CD14-positive monocyte (primary cell): Measurements from ENCODE around the gene LRCH1. TPM values are rescaled to one million over a fixed set of nuclear protein-coding genes. Genes with fewer than 3 reads are reported as not detected.

Experiments
- DNase-seq, 3 donors: peaks; one replicate each; pipeline ENCODE4 v3.0.0-alpha.2; 2011 to 2022
- H2AFZ ChIP-seq: 2 replicates; pipeline ENCODE4 v1.6.0; 2012; ENCODE audit warnings: mild to moderate bottlenecking, low read depth, low read length, inconsistent platforms; ENCODE audit not compliant: insufficient read depth, poor library complexity, severe bottlenecking
- H3K27ac ChIP-seq, 2 donors: 1 replicate in 1 of 2; 2 replicates in 1 of 2; pipeline ENCODE4 v1.5.1; 2012 to 2013; ENCODE audit warnings: low read length in 2 of 2, control low read depth in 1 of 2, inconsistent platforms in 1 of 2, low read depth in 1 of 2, mild to moderate bottlenecking in 1 of 2
- H3K27me3 ChIP-seq, 2 donors: one replicate each; pipeline versions ENCODE4 v1.6.0 to v1.6.1; 2011 to 2013; ENCODE audit warnings: low read length in 2 of 2; ENCODE audit not compliant: control insufficient read depth in 2 of 2, insufficient read depth in 2 of 2
- H3K36me3 ChIP-seq, 2 donors: replicated peaks in 1 of 2; 1 replicate in 1 of 2; 2 replicates in 1 of 2; pipeline versions ENCODE4 v1.5.1 to v1.6.1; 2012 to 2013; ENCODE audit warnings: low read length in 2 of 2, control low read depth in 1 of 2, inconsistent platforms in 1 of 2, mild to moderate bottlenecking in 1 of 2; ENCODE audit not compliant: insufficient read depth in 2 of 2, control insufficient read depth in 1 of 2
- H3K4me1 ChIP-seq, 2 donors: 1 replicate in 1 of 2; 2 replicates in 1 of 2; pipeline versions ENCODE4 v1.5.1 to v1.6.1; 2012 to 2013; ENCODE audit warnings: low read length in 2 of 2, control low read depth in 1 of 2, inconsistent platforms in 1 of 2, mild to moderate bottlenecking in 1 of 2, moderate library complexity in 1 of 2; ENCODE audit not compliant: insufficient read depth in 2 of 2, control insufficient read depth in 1 of 2
- H3K4me2 ChIP-seq: replicated peaks from 2 replicates; pipeline ENCODE3; 2012; ENCODE audit warnings: low read length, moderate library complexity, mild to moderate bottlenecking; ENCODE audit not compliant: poor library complexity, severe bottlenecking; ENCODE audit errors: extremely low read depth
- H3K4me3 ChIP-seq, 3 experiments: fragments of 200-600 bp in 1 of 3; sonication (generic) in 1 of 3; replicated peaks in 1 of 3; 1 replicate in 2 of 3; 2 replicates in 1 of 3; pipeline ENCODE4 v1.5.1; 2011 to 2013; ENCODE audit warnings: low read length in 3 of 3, mild to moderate bottlenecking in 3 of 3, control low read depth in 2 of 3, low read depth in 2 of 3, inconsistent platforms in 1 of 3, moderate library complexity in 1 of 3
- H3K79me2 ChIP-seq: 2 replicates; pipeline ENCODE4 v1.6.0; 2012; ENCODE audit warnings: mild to moderate bottlenecking, control low read depth, inconsistent platforms, low read length, moderate library complexity; ENCODE audit not compliant: insufficient read depth
- H3K9ac ChIP-seq: 2 replicates; pipeline ENCODE4 v1.6.0; 2017; ENCODE audit warnings: low read length, mild to moderate bottlenecking; ENCODE audit not compliant: insufficient read depth, poor library complexity, severe bottlenecking
- H3K9me3 ChIP-seq, 2 donors: replicated peaks in 1 of 2; 1 replicate in 1 of 2; 2 replicates in 1 of 2; pipeline versions ENCODE4 v1.5.1 to v1.6.1; 2012 to 2013; ENCODE audit warnings: low read length in 2 of 2, control low read depth in 1 of 2; ENCODE audit not compliant: control insufficient read depth in 1 of 2, insufficient read depth in 1 of 2
- H4K20me1 ChIP-seq: 2 replicates; pipeline ENCODE4 v1.6.0; 2012; ENCODE audit warnings: mild to moderate bottlenecking, low read length, control low read depth, moderate library complexity; ENCODE audit not compliant: insufficient read depth
- H3K27ac Mint-ChIP-seq, 7 donors: one replicate each; pipeline ENCODE4 v1.8.0; 2020; ENCODE audit warnings: mild to moderate bottlenecking in 7 of 7, mixed read lengths in 7 of 7, moderate library complexity in 6 of 7, inconsistent platforms in 2 of 7
- H3K27me3 Mint-ChIP-seq, 3 donors: one replicate each; pipeline ENCODE4 v1.8.0; 2021 to 2022; ENCODE audit warnings: low read depth in 3 of 3, mild to moderate bottlenecking in 3 of 3, mixed read lengths in 3 of 3, moderate library complexity in 3 of 3, inconsistent platforms in 1 of 3
- H3K36me3 Mint-ChIP-seq, 2 donors: one replicate each; pipeline ENCODE4 v1.8.0; 2020; ENCODE audit warnings: mixed read lengths in 2 of 2, inconsistent platforms in 1 of 2, mild to moderate bottlenecking in 1 of 2
- H3K4me1 Mint-ChIP-seq: one replicate; pipeline ENCODE4 v1.8.0; 2020; ENCODE audit warnings: mild to moderate bottlenecking, mixed read lengths
- H3K4me3 Mint-ChIP-seq, 2 donors: one replicate each; pipeline ENCODE4 v1.8.0; 2020; ENCODE audit warnings: mild to moderate bottlenecking in 2 of 2, mixed read lengths in 2 of 2, moderate library complexity in 1 of 2
- H3K9me3 Mint-ChIP-seq, 7 donors: one replicate each; pipeline ENCODE4 v1.8.0; 2020 to 2022; ENCODE audit warnings: mixed read lengths in 7 of 7, mild to moderate bottlenecking in 6 of 7, moderate library complexity in 6 of 7, inconsistent platforms in 2 of 7
- CTCF ChIP-seq: fragments of 200-600 bp; IDR thresholded peaks from one replicate; pipeline ENCODE4 v1.8.0; 2022; ENCODE audit warnings: antibody characterized with exemption, mild to moderate bottlenecking
- WGBS: methylation state at CpG from one replicate; pipeline ENCODE4 v1.1.5; 2013; ENCODE audit warnings: missing lambda C conversion rate; ENCODE audit not compliant: insufficient coverage; 5-methylcytosine and 5-hydroxymethylcytosine counted together
- intact Hi-C, 2 donors: fragments of 100-400 bp; cut with micrococcal nuclease; formaldehyde crosslinking; loops; one replicate each; pipeline versions ENCODE4 v1.15.0 to v1.15.1; 2023
- polyA plus RNA-seq, 3 donors: library from polyadenylated mRNA; depleted of rRNA in 1 of 3; unstranded in 2 of 3; stranded (reverse) in 1 of 3; fragments of 300-500 nt in 2 of 3; fragments of >200 nt in 1 of 3; fragmentation: Illumina TruSeq in 2 of 3; gene quantifications; 1 replicate in 2 of 3; 2 replicates in 1 of 3; pipeline ENCODE4 v1.2.3, GENCODE V29; 2012 to 2021

LRCH1 gene
- polyA plus RNA-seq, 3 donors, result 0.88 to 7.1 (median 2.1) TPM

- H3K4me3 ChIP-seq, result no peak overlapping the region
- TF ChIP-seq CTCF, result no peak
- Mint-ChIP-seq H3K4me1 (no peaks in the 10 kb centered on the region), H3K4me3 (no peak overlapping the region), H3K27ac (no peak overlapping the region), H3K9me3 (peaks cover 0 to 2% (median 0%) of the 10 kb centered on the region in 7 donors), H3K27me3 (no peaks in the 10 kb centered on the region), H3K36me3 (peaks cover 73 to 75% of the 10 kb centered on the region in 2 donors)
- no peaks in the 10 kb centered on the region for H3K4me1 ChIP-seq
- no peaks in the 10 kb centered on the region for H3K79me2 ChIP-seq
- no peak overlapping the region for H3K4me2 ChIP-seq
- WGBS, result 100% methylated on average over 2 of the region's 6 CpGs
- H3K9me3 ChIP-seq, result no peaks in the 10 kb centered on the region
- H3K36me3 ChIP-seq, result peaks cover 63 to 89% of the 10 kb centered on the region in 2 donors
- H3K9ac ChIP-seq, result no peak overlapping the region
- no peak overlapping the region for H3K27ac ChIP-seq
- no peak for DNase-seq
- no peaks in the 10 kb centered on the region for H3K27me3 ChIP-seq
- H4K20me1 ChIP-seq, result no peaks in the 10 kb centered on the region
- intact Hi-C loops, result no loop called here
- no peak overlapping the region for H2AFZ ChIP-seq
Observed at GRCh38 chr13:46698910-46699460, 146.0 kb downstream of the LRCH1 start.

- WGBS, result 95% methylated on average over 3 of the region's 6 CpGs
Observed at GRCh38 chr13:46712524-46712923, 159.6 kb downstream of the LRCH1 start.

More at GRCh38 chr13:46712524-46712923, 159.6 kb downstream of the LRCH1 start:
- no peak overlapping the region for H3K4me3 ChIP-seq
- Mint-ChIP-seq H3K4me3 (no peak overlapping the region), H3K27ac (no peak overlapping the region), H3K27me3 (peaks cover 0 to 2% (median 2%) of the 10 kb centered on the region in 3 donors), H3K4me1 (no peaks in the 10 kb centered on the region), H3K36me3 (peaks cover 68 to 74% of the 10 kb centered on the region in 2 donors), H3K9me3 (no peaks in the 10 kb centered on the region)
- intact Hi-C loops, result no loop called here
- no peak for DNase-seq
- no peak overlapping the region for H3K4me2 ChIP-seq
- H3K9ac ChIP-seq, result no peak overlapping the region
- no peak overlapping the region for H2AFZ ChIP-seq
- H3K79me2 ChIP-seq, result no peaks in the 10 kb centered on the region
- H3K4me1 ChIP-seq, result no peaks in the 10 kb centered on the region
- TF ChIP-seq CTCF, result no peak
- H4K20me1 ChIP-seq, result no peaks in the 10 kb centered on the region
- no peaks in the 10 kb centered on the region for H3K9me3 ChIP-seq
- peaks cover 28 to 72% of the 10 kb centered on the region in 2 donors for H3K36me3 ChIP-seq
- H3K27ac ChIP-seq, result no peak overlapping the region
- no peaks in the 10 kb centered on the region for H3K27me3 ChIP-seq
